ENCODE measurements around the gene MACF1.

Gene MACF1

GRCh38 chr1:39332828-39333227 lies 128.3 kb downstream of the MACF1 start:
- DNase-seq (ENCODE audit: low spot score) = no peak
- Mint-ChIP-seq H3K4me1 (ENCODE audit: low read depth) (peaks cover 18% of the 10 kb centered on the region), H3K27me3 (ENCODE audit: low read depth) (no peaks in the 10 kb centered on the region), H3K36me3 (ENCODE audit: low read depth) (peaks cover 73% of the 10 kb centered on the region), H3K4me3 (no peak overlapping the region), H3K27ac (peak overlapping the region; percentile 77), H3K9me3 (no peaks in the 10 kb centered on the region)

DNA sequence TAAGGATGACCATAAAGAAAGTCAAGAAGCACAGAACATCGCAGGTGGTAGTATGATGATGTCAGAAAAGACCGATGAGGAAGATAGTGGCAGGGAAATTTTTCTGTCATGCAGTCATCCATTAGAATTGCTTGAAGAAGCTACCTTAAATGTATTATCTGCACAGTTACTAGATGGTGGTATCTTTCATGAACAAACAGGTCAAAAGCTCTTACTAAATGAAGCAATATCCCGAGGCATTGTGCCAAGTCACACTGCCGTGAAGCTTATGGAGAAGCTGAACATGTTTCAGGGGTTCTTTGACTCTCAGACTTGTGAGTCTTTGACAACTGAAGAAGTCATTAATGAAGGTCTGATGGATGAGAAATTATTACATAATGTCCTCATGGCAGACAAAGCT lies 128.8 kb downstream of the MACF1 start:
- H3K36me3 Mint-ChIP-seq (ENCODE audit: low read depth) = peaks cover 73% of the 10 kb centered on the region
- peaks cover 15% of the 10 kb centered on the region for H3K4me1 Mint-ChIP-seq (ENCODE audit: low read depth)
- no peak overlapping the region for H3K4me3 Mint-ChIP-seq
- H3K27ac Mint-ChIP-seq = peak overlapping the region; percentile 77
- DNase-seq (ENCODE audit: low spot score) = no peak
- no peaks in the 10 kb centered on the region for H3K9me3 Mint-ChIP-seq
- no peaks in the 10 kb centered on the region for H3K27me3 Mint-ChIP-seq (ENCODE audit: low read depth)

DNA sequence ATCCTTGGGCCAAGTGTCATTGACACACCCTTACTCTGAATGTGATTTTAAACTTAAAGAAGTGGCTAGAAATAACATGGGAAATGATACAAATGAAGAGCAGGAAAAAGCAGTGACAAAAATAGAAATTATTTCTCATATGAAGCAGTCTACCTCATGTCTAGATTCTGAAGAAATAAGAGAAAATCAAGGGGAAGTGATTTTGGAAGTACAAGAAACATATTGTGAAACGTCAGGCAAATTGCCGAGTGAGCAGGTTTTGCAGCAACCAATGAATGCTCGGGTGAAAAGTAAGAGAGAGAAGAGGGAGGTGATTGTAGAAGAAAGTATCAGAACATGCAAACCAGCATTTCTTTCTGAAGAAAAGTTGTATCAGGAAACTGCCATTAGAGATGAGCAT lies 130.7 kb downstream of the MACF1 start:
- H3K4me3 Mint-ChIP-seq = no peak overlapping the region

GRCh38 chr1:39337067-39337466 lies 132.6 kb downstream of the MACF1 start:
- H3K4me3 Mint-ChIP-seq = no peak overlapping the region
- peaks cover 11% of the 10 kb centered on the region for H3K4me1 Mint-ChIP-seq (ENCODE audit: low read depth)
- H3K27me3 Mint-ChIP-seq (ENCODE audit: low read depth) = no peaks in the 10 kb centered on the region
- no peak for DNase-seq (ENCODE audit: low spot score)
- H3K9me3 Mint-ChIP-seq = no peaks in the 10 kb centered on the region
- H3K27ac Mint-ChIP-seq = no peak overlapping the region
- H3K36me3 Mint-ChIP-seq (ENCODE audit: low read depth) = peaks cover 72% of the 10 kb centered on the region

More for the DNA sequence above, 130.7 kb downstream of the MACF1 start:
- Mint-ChIP-seq H3K4me1 (ENCODE audit: low read depth) (peaks cover 11% of the 10 kb centered on the region), H3K9me3 (no peaks in the 10 kb centered on the region), H3K27me3 (ENCODE audit: low read depth) (no peaks in the 10 kb centered on the region), H3K27ac (no peak overlapping the region), H3K36me3 (ENCODE audit: low read depth) (peaks cover 72% of the 10 kb centered on the region)
- no peak for DNase-seq (ENCODE audit: low spot score)

DNA sequence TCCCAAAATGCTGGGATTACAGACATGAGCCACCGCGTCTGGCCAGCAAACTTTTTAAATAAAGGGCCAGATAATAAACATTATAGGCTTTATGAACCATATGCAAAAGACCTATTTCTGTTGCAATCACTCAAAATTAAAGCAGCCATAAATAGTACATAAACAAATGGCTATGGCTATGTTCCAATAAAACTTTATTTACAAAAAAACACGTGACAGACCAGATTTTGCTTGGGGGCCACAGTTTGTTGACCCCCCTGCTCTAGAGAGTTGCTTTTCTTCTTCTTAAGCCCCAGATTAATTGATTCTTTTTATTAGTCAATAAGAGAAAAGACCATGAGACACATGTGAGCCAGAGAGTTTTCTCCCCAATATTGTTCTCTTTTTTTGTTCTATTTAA lies 138.3 kb downstream of the MACF1 start:
- Mint-ChIP-seq H3K27ac (no peak overlapping the region), H3K9me3 (no peaks in the 10 kb centered on the region), H3K36me3 (ENCODE audit: low read depth) (peaks cover 59% of the 10 kb centered on the region), H3K4me1 (ENCODE audit: low read depth) (peaks cover 2% of the 10 kb centered on the region), H3K4me3 (no peak overlapping the region), H3K27me3 (ENCODE audit: low read depth) (no peaks in the 10 kb centered on the region)
- no peak for DNase-seq (ENCODE audit: low spot score)

GRCh38 chr1:39344394-39345154 lies 140.1 kb downstream of the MACF1 start:
- Mint-ChIP-seq H3K36me3 (ENCODE audit: low read depth) (peaks cover 61% of the 10 kb centered on the region), H3K4me3 (no peak overlapping the region), H3K4me1 (ENCODE audit: low read depth) (peaks cover 2% of the 10 kb centered on the region), H3K27me3 (ENCODE audit: low read depth) (no peaks in the 10 kb centered on the region), H3K9me3 (no peaks in the 10 kb centered on the region), H3K27ac (no peak overlapping the region)
- no peak for DNase-seq (ENCODE audit: low spot score)

GRCh38 chr1:39346872-39347271 lies 142.4 kb downstream of the MACF1 start:
- H3K4me3 Mint-ChIP-seq = no peak overlapping the region

DNA sequence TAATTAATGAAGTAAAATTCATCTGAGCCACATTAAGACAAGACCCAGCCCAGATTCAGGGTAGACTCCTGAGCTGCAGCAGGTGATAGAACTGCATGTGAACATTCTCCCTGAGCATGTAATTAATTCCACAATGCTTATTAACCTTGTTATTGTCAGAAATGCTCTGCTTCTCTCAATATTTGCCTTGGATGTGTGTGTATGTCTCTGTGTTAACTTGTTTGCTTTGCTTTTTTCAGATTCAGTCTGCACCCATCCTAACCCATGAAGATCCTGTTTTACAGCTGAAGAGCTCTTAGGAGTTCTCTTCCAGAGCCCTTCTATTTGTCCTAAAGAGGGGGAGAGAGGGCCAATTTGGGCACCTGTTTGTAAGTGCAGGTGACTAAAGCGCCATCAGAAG lies 143.8 kb downstream of the MACF1 start:
- Mint-ChIP-seq H3K27ac (no peak overlapping the region), H3K36me3 (ENCODE audit: low read depth) (peaks cover 66% of the 10 kb centered on the region)

More at GRCh38 chr1:39346872-39347271, 142.4 kb downstream of the MACF1 start:
- Mint-ChIP-seq H3K4me1 (ENCODE audit: low read depth) (peaks cover 2% of the 10 kb centered on the region), H3K27ac (no peak overlapping the region), H3K36me3 (ENCODE audit: low read depth) (peaks cover 69% of the 10 kb centered on the region), H3K9me3 (no peaks in the 10 kb centered on the region), H3K27me3 (ENCODE audit: low read depth) (no peaks in the 10 kb centered on the region)
- DNase-seq (ENCODE audit: low spot score) = no peak

GRCh38 chr1:39352881-39353280 lies 148.4 kb downstream of the MACF1 start:
- H3K4me1 Mint-ChIP-seq (ENCODE audit: low read depth) = no peaks in the 10 kb centered on the region
- no peaks in the 10 kb centered on the region for H3K27me3 Mint-ChIP-seq (ENCODE audit: low read depth)
- no peaks in the 10 kb centered on the region for H3K9me3 Mint-ChIP-seq
- DNase-seq (ENCODE audit: low spot score) = no peak
- peaks cover 67% of the 10 kb centered on the region for H3K36me3 Mint-ChIP-seq (ENCODE audit: low read depth)
- H3K4me3 Mint-ChIP-seq = no peak overlapping the region
- H3K27ac Mint-ChIP-seq = no peak overlapping the region

More for the DNA sequence above, 143.8 kb downstream of the MACF1 start:
- Mint-ChIP-seq H3K4me1 (ENCODE audit: low read depth) (peaks cover 2% of the 10 kb centered on the region), H3K27me3 (ENCODE audit: low read depth) (no peaks in the 10 kb centered on the region), H3K4me3 (no peak overlapping the region), H3K9me3 (no peaks in the 10 kb centered on the region)
- DNase-seq (ENCODE audit: low spot score) = no peak

DNA sequence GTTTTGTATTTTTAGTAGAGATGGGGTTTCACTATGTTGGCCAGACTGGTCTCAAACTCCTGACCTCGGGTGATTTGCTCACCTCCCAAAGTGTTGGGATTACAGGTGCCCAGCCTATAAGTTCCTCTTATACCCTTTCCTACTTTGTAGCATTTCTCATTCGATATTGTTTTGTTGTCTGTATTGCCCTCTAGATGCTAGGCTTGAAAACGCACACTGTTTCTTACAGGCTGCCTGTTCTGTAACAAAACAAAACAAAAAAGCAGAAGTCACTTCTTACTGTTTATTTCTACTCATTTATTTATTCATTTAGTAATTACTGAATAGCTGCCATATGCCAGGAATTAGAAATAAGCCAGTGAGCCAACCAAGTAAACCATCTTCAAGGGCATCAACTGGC lies 150.1 kb downstream of the MACF1 start:
- Mint-ChIP-seq H3K36me3 (ENCODE audit: low read depth) (peaks cover 68% of the 10 kb centered on the region), H3K27ac (no peak overlapping the region), H3K4me3 (no peak overlapping the region), H3K9me3 (no peaks in the 10 kb centered on the region), H3K27me3 (ENCODE audit: low read depth) (no peaks in the 10 kb centered on the region), H3K4me1 (ENCODE audit: low read depth) (no peaks in the 10 kb centered on the region)
- DNase-seq (ENCODE audit: low spot score) = no peak

DNA sequence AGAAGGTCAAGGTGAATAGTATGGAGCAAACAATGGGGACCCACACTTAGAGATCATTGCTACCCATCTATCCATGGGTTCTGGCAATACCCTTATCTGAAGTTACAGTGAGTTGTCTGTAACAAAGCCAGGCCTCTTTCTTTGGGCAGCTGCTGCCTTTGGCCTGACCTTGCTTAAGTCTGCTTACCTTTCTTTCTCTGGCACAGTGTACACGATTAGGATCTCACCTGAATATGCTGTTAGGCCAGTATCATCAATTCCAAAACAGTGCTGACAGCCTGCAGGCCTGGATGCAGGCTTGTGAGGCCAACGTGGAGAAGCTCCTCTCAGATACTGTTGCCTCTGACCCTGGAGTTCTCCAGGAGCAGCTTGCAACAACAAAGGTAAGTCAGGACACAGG lies 154.0 kb downstream of the MACF1 start:
- peaks cover 69% of the 10 kb centered on the region for H3K36me3 Mint-ChIP-seq (ENCODE audit: low read depth)
- no peaks in the 10 kb centered on the region for H3K4me1 Mint-ChIP-seq (ENCODE audit: low read depth)
- H3K4me3 Mint-ChIP-seq = no peak overlapping the region
- DNase-seq (ENCODE audit: low spot score) = no peak
- H3K9me3 Mint-ChIP-seq = no peaks in the 10 kb centered on the region
- H3K27me3 Mint-ChIP-seq (ENCODE audit: low read depth) = no peaks in the 10 kb centered on the region
- peak overlapping the region; percentile 40 for H3K27ac Mint-ChIP-seq

GRCh38 chr1:39359028-39359570 lies 154.6 kb downstream of the MACF1 start:
- no peak for DNase-seq (ENCODE audit: low spot score)
- Mint-ChIP-seq H3K27ac (peak overlapping the region; percentile 27), H3K4me3 (no peak overlapping the region), H3K4me1 (ENCODE audit: low read depth) (no peaks in the 10 kb centered on the region), H3K27me3 (ENCODE audit: low read depth) (no peaks in the 10 kb centered on the region), H3K36me3 (ENCODE audit: low read depth) (peaks cover 67% of the 10 kb centered on the region), H3K9me3 (no peaks in the 10 kb centered on the region)

GRCh38 chr1:39360731-39361130 lies 156.2 kb downstream of the MACF1 start:
- Mint-ChIP-seq H3K9me3 (no peaks in the 10 kb centered on the region), H3K4me3 (no peak overlapping the region), H3K27ac (peak overlapping the region; percentile 17), H3K36me3 (ENCODE audit: low read depth) (peaks cover 65% of the 10 kb centered on the region), H3K4me1 (ENCODE audit: low read depth) (no peaks in the 10 kb centered on the region), H3K27me3 (ENCODE audit: low read depth) (no peaks in the 10 kb centered on the region)
- DNase-seq (ENCODE audit: low spot score) = no peak

DNA sequence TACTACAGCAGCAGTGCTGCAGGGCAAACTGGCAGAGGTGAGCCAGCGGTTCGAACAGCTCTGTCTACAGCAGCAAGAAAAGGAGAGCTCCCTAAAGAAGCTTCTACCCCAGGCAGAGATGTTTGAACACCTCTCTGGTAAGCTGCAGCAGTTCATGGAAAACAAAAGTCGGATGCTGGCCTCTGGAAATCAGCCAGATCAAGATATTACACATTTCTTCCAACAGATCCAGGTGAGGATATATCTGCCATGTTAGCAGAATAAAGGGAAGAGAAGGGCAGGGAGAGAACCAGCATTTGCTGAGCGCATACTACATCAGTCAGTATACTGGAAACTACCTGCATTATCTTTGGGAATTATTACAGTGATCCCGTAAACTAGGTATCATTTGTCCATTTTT lies 157.0 kb downstream of the MACF1 start:
- no peaks in the 10 kb centered on the region for H3K27me3 Mint-ChIP-seq (ENCODE audit: low read depth)
- H3K36me3 Mint-ChIP-seq (ENCODE audit: low read depth) = peaks cover 68% of the 10 kb centered on the region

GRCh38 chr1:39363267-39363666 lies 158.8 kb downstream of the MACF1 start:
- no peak for DNase-seq (ENCODE audit: low spot score)
- no peaks in the 10 kb centered on the region for H3K9me3 Mint-ChIP-seq
- no peaks in the 10 kb centered on the region for H3K4me1 Mint-ChIP-seq (ENCODE audit: low read depth)
- H3K4me3 Mint-ChIP-seq = no peak overlapping the region
- H3K36me3 Mint-ChIP-seq (ENCODE audit: low read depth) = peaks cover 60% of the 10 kb centered on the region
- H3K27ac Mint-ChIP-seq = peak overlapping the region; percentile 47
- no peaks in the 10 kb centered on the region for H3K27me3 Mint-ChIP-seq (ENCODE audit: low read depth)

More for the DNA sequence above, 157.0 kb downstream of the MACF1 start:
- H3K4me3 Mint-ChIP-seq = no peak overlapping the region
- no peaks in the 10 kb centered on the region for H3K4me1 Mint-ChIP-seq (ENCODE audit: low read depth)
- no peak for DNase-seq (ENCODE audit: low spot score)
- no peak overlapping the region for H3K27ac Mint-ChIP-seq
- H3K9me3 Mint-ChIP-seq = no peaks in the 10 kb centered on the region

All from T-helper 2 cell treated with Interferon-gamma antibody and Interleukin-4, amounts not matched to agents 5 μg/mL and 100 μg/mL, for 36 hours (primary cell).